BJ (cell line): Measurements from ENCODE around the gene PLXND1. TPM values are rescaled to one million over a fixed set of nuclear protein-coding genes. Genes with fewer than 3 reads are reported as not detected.

Experiments used
- CTCF ChIA-PET: fragments of 350-600 bp; formaldehyde crosslinking; extraction: SDS; loops from one replicate; lab custom pipeline; 2021; ENCODE audit warnings: antibody characterized with exemption, inconsistent platforms; lab: Yijun Ruan, JAX
- POLR2A ChIA-PET: fragments of 300-600 bp; sonication (Branson Sonifier 250); formaldehyde crosslinking; extraction: SDS; loops from one replicate; lab custom pipeline; 2021; ENCODE audit warnings: antibody characterized with exemption; lab: Charles Lee
- DNase-seq: peaks from one replicate; pipeline ENCODE4 v3.0.0-alpha.2; 2011; ENCODE audit warnings: low read depth
- H3K27me3 ChIP-seq: 2 replicates; pipeline ENCODE4 v1.6.0; 2011; ENCODE audit warnings: low read length; ENCODE audit not compliant: control insufficient read depth, insufficient read depth
- H3K36me3 ChIP-seq: 2 replicates; pipeline ENCODE4 v1.5.1; 2011; ENCODE audit warnings: low read length; ENCODE audit not compliant: control insufficient read depth, insufficient read depth
- H3K4me3 ChIP-seq: 2 replicates; pipeline ENCODE4 v1.5.1; 2011; ENCODE audit warnings: low read depth, mild to moderate bottlenecking, control low read depth, low read length
- polyA plus RNA-seq: library from polyadenylated mRNA; depleted of rRNA; stranded (reverse); fragments of >200 nt; gene quantifications from 2 replicates; pipeline ENCODE4 v1.2.3, GENCODE V29; 2011
- TF ChIP-seq, protein P1 (sequence below): IDR thresholded peaks from 2 replicates; pipeline ENCODE4 v1.5.1; 2011; ENCODE audit warnings: low read depth, mild to moderate bottlenecking, control low read depth, inconsistent platforms, low read length, moderate library complexity; ENCODE audit not compliant: insufficient read depth

PLXND1 gene
- polyA plus RNA-seq, 1 experiment: 128 TPM

DNA sequence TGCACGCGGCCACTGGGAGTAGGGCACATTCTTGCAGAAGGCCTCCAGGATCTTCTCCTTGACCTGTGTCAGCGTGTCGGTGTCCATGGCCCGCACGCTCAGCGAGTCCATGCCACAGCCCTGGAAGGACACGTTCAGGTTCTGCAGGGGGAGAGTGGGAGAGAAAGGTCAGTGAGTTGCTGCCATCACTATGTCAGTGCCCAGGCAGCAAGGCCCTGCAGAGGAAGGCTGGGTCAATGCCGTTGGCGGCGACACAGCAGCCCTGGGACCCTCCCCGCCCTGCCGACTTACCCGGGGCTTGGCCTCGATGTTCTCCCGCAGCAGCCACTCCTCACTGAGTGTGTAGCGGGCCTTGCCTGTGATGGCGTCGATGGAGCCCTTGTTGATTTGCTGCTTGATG is 43.7 kb downstream of the PLXND1 start:
- ChIA-PET CTCF (interaction anchor here (1.6 kb wide), 1 partner anchor 70 kb away, joined by 4 read pairs; no protein-coding TSS in a partner anchor), POLR2A (no interaction called here)
- Histone ChIP-seq H3K36me3 (peaks cover 28% of the 10 kb centered on the region), H3K27me3 (no peaks in the 10 kb centered on the region), H3K4me3 (no peak overlapping the region)
- TF ChIP-seq, protein P1, sequence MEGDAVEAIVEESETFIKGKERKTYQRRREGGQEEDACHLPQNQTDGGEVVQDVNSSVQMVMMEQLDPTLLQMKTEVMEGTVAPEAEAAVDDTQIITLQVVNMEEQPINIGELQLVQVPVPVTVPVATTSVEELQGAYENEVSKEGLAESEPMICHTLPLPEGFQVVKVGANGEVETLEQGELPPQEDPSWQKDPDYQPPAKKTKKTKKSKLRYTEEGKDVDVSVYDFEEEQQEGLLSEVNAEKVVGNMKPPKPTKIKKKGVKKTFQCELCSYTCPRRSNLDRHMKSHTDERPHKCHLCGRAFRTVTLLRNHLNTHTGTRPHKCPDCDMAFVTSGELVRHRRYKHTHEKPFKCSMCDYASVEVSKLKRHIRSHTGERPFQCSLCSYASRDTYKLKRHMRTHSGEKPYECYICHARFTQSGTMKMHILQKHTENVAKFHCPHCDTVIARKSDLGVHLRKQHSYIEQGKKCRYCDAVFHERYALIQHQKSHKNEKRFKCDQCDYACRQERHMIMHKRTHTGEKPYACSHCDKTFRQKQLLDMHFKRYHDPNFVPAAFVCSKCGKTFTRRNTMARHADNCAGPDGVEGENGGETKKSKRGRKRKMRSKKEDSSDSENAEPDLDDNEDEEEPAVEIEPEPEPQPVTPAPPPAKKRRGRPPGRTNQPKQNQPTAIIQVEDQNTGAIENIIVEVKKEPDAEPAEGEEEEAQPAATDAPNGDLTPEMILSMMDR: no peak
- no peak for DNase-seq

DNA sequence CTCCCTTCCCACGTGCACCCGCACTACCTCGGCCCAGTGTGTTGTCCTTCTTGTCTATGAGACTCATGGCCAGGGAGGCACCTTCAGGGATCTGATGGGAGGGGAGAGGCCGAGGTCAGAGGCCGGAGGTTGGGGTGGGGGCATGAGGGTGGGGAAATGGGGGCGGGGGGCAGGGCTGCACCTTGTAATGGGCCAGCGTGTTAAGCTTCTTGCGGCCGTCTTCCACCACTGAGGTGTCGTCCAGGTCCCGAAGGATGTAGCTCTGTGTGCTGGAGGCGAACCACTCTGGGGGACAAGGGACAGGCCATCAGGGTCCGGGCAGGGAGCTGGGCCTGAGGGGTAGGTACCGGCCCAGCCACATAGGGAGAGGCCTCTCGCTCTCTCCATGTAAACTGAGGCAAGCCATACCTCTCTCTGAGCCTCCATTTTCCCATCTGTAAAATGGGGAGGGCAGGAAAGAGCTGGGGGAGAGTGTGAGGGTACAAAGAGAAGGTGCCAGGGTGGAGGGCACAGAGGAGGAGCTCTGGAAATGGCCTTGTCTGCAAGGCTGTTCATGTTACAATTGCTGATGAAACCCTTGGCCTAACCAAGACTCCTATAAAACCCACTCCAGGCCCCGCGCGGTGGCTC is 44.7 kb downstream of the PLXND1 start:
- no peak overlapping the region for H3K4me3 ChIP-seq
- H3K36me3 ChIP-seq: peaks cover 28% of the 10 kb centered on the region
- DNase-seq: no peak
- TF ChIP-seq, protein P1: no peak
- ChIA-PET CTCF (interaction anchor here (0.6 to 2.7 kb wide), 6 partner anchors 25 to 71 kb away, joined by 3 to 12 read pairs (median 4); no protein-coding TSS in a partner anchor), POLR2A (interaction anchor here (0.7 kb wide), 1 partner anchor 15 kb away, joined by 3 read pairs; no protein-coding TSS in a partner anchor)
- no peaks in the 10 kb centered on the region for H3K27me3 ChIP-seq

DNA sequence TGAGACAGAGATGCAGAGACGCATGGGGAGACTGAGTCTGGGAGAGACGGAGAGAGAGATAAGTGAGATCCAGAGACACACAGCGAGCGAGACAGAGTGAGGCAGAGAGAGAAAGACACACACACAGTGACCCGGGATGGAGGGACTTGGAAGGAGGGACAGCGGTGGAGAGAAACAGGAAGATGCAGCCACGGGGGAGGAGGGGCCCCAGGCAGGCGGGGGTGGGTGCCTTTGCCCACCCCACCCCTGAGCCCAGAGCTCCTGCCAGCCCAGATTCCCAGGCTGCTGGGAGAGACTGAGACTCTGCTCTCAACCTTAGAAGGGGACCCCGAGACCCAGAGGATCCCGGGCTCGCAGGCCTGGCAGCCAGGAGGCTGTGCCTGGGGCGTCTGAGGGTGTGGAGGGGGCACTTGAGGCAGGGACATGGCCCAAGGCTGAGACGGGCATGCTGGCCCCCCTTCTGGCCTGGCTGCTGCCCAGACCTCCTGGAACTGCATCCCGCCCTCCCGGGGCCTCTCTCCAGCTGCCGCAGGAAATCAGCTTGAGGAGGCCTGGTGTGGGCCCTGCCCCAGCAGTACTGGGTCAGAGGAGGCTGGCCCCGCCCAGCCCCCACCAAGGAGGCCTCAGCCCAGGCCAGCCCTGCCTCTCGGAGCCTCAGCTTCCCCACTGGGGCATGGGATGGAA is 45.4 kb downstream of the PLXND1 start:
- CTCF ChIA-PET: interaction anchor here (0.6 to 2.7 kb wide), 6 partner anchors 26 to 71 kb away, joined by 3 to 12 read pairs (median 4); no protein-coding TSS in a partner anchor

DNA sequence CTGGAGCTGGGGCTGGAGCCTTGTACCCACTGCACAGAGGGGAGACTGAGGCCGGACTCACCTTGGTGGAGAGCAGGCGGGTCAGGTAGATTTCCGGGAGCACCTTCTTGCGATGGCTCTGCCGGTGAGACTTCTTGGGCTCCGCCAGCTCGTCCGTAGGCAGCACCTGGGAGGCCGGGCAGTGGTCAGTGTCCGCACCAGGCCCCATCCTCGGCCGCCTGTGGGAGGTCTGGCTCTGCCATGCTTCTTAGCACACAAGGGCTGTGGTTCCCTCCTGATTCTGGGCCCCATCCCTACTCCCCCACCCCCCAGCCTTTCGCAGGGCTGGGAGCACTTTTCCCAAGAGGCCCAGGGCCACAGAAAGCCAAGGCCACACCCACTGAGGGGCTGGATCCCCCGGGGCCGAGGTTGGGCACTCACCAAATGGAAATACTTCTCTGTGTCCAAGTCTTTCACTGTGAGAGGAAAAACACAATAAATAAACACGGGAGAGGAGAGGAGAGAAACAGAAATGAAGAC is 46.1 kb downstream of the PLXND1 start:
- peak; percentile 72 for DNase-seq
- POLR2A ChIA-PET: no interaction called here
- TF ChIP-seq, protein P1: no peak
- CTCF ChIA-PET: interaction anchor here (2.7 kb wide), 1 partner anchor 70 kb away, joined by 12 read pairs; no protein-coding TSS in a partner anchor
- Histone ChIP-seq H3K27me3 (no peaks in the 10 kb centered on the region), H3K4me3 (peak overlapping the region; percentile 38), H3K36me3 (peaks cover 35% of the 10 kb centered on the region)

More for the DNA sequence above, 45.4 kb downstream of the PLXND1 start:
- DNase-seq: peak; percentile 68
- peaks cover 35% of the 10 kb centered on the region for H3K36me3 ChIP-seq
- TF ChIP-seq, protein P1: no peak
- peak overlapping the region; percentile 29 for H3K4me3 ChIP-seq
- no peaks in the 10 kb centered on the region for H3K27me3 ChIP-seq
- POLR2A ChIA-PET: interaction anchor here (0.5 to 0.7 kb wide), 2 partner anchors 16 to 65 kb away, joined by 3 to 11 read pairs; no protein-coding TSS in a partner anchor
